NB4 (cell line): ENCODE results near the gene STARD7.

Experiments used
- POLR2A ChIP-seq: IDR thresholded peaks from 2 replicates; pipeline ENCODE4 v1.6.1; 2011; ENCODE audit warnings: mild to moderate bottlenecking; ENCODE audit not compliant: insufficient read length; ENCODE audit errors: extremely low read depth
- TF ChIP-seq, protein P1 (sequence below): IDR thresholded peaks from one replicate; pipeline ENCODE4 v1.5.1; 2012; ENCODE audit warnings: low read depth, low read length
- TF ChIP-seq, protein P2 (sequence below): IDR thresholded peaks from 2 replicates; pipeline ENCODE4 v1.6.1; 2011; ENCODE audit warnings: low read depth, low read length

DNA sequence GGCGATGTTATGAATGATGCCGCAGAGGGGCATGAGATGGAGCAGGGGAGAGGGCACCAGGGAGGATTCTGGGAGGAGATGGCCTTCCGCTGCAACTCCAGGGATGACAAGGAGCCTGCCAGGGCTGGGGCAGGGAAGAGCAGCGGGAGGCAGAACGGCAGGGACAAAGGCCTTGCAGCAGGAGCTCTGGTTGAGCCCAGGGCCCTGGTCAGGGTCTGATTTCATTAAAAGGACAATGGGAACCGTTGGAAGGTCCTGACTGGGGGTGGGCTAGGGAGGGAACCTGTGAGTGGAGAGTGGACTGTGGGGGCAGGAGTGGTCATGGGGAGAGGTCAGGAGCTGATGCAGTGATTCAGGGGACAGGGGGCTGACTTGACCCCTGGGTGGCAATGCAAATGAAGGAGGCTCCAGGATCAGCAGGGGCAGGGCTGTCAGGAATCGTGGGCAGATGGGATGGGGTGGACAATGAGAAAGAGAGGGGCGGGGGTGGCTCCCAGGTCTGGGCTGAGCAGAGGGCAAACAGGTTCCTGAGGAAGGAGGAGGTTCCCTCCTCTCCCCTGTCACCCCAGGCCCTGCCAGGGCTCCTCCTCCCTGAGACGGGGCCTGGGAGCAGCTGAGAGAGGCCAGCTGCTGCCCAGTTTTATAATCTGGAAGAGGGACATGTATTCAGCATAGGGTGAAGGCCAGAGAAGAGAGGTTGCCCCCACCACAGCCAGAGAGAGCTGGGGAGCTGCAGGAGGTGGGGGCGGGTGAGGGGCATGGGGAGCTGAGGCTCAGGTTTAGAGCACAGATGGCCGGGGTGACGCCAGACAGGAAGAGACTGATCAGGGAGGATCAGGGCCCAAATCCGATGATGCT is 56.1 kb downstream of the STARD7 start:
- TF ChIP-seq, protein P1, sequence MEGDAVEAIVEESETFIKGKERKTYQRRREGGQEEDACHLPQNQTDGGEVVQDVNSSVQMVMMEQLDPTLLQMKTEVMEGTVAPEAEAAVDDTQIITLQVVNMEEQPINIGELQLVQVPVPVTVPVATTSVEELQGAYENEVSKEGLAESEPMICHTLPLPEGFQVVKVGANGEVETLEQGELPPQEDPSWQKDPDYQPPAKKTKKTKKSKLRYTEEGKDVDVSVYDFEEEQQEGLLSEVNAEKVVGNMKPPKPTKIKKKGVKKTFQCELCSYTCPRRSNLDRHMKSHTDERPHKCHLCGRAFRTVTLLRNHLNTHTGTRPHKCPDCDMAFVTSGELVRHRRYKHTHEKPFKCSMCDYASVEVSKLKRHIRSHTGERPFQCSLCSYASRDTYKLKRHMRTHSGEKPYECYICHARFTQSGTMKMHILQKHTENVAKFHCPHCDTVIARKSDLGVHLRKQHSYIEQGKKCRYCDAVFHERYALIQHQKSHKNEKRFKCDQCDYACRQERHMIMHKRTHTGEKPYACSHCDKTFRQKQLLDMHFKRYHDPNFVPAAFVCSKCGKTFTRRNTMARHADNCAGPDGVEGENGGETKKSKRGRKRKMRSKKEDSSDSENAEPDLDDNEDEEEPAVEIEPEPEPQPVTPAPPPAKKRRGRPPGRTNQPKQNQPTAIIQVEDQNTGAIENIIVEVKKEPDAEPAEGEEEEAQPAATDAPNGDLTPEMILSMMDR: no peak
- TF ChIP-seq, protein P2, sequence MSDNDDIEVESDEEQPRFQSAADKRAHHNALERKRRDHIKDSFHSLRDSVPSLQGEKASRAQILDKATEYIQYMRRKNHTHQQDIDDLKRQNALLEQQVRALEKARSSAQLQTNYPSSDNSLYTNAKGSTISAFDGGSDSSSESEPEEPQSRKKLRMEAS: no peak
- TF ChIP-seq POLR2A: no peak
